Lower leg skin (tissue), 3 donors: ENCODE results near the gene STK11IP.

Source experiments
- POLR2A ChIP-seq, 2 donors: fragments of 450-650 bp; IDR thresholded peaks; one replicate each; pipeline ENCODE4 v1.6.1; 2016 to 2017; ENCODE audit warnings: antibody characterized with exemption in 2 of 2, mild to moderate bottlenecking in 1 of 2, moderate library complexity in 1 of 2
- TF ChIP-seq, protein P1 (sequence below), 3 donors: fragments of 450-650 bp; IDR thresholded peaks; one replicate each; pipeline ENCODE4 v1.5.1; 2016; ENCODE audit warnings: antibody characterized with exemption in 3 of 3, mild to moderate bottlenecking in 3 of 3, moderate library complexity in 2 of 3

DNA sequence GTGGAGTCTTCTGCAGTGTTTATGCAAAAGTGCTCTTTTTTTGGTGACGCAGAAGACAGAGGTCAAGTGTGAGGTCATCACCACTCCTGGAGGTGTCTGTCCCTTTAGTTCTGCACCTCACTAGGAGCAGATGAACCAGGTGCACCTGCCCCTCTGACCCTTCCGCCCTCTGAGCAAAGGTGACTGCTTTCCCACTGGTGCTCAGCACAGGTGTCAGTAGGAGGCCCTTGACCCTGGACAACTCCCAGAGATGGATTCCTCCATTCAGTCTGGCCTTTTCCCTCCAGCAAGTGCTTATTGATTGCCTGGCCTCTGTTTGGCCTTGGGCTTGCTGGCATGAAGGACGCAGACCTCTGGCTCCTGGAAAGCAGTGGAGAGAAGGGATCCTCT lies 21.1 kb downstream of the STK11IP start:
- TF ChIP-seq, protein P1, sequence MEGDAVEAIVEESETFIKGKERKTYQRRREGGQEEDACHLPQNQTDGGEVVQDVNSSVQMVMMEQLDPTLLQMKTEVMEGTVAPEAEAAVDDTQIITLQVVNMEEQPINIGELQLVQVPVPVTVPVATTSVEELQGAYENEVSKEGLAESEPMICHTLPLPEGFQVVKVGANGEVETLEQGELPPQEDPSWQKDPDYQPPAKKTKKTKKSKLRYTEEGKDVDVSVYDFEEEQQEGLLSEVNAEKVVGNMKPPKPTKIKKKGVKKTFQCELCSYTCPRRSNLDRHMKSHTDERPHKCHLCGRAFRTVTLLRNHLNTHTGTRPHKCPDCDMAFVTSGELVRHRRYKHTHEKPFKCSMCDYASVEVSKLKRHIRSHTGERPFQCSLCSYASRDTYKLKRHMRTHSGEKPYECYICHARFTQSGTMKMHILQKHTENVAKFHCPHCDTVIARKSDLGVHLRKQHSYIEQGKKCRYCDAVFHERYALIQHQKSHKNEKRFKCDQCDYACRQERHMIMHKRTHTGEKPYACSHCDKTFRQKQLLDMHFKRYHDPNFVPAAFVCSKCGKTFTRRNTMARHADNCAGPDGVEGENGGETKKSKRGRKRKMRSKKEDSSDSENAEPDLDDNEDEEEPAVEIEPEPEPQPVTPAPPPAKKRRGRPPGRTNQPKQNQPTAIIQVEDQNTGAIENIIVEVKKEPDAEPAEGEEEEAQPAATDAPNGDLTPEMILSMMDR (IDR thresholded peaks at IDR 0.05): no peak
- no peak for TF ChIP-seq POLR2A (IDR thresholded peaks at IDR 0.05)
